ENCODE results near the gene SEC24D. TPM values are rescaled to one million over a fixed set of nuclear protein-coding genes. Genes with fewer than 3 reads are reported as not detected.

SEC24D gene
- polyA plus RNA-seq, 1 experiment: 80.3 TPM

GRCh38 chr4:118776157-118776954 is 59.6 kb downstream of the SEC24D start:
- no peak for DNase-seq (ENCODE audit: low read depth)
- POLR2A ChIA-PET: interaction anchor here (0.6 kb wide), 2 partner anchors 91 to 186 kb away, joined by 4 to 5 read pairs; partner anchors contain the start of gene METTL14
- no peaks in the 10 kb centered on the region for H3K27me3 ChIP-seq (ENCODE audit: control insufficient read depth, insufficient read depth, low read length)
- H3K36me3 ChIP-seq (ENCODE audit: control insufficient read depth, insufficient read depth, low read length): no peaks in the 10 kb centered on the region
- no peak overlapping the region for H3K4me3 ChIP-seq (ENCODE audit: low read depth, low read length)
- CTCF ChIA-PET: interaction anchor here (1.5 kb wide), 1 partner anchor 11 kb away, joined by 3 read pairs; no protein-coding TSS in a partner anchor
- TF ChIP-seq, protein P1, sequence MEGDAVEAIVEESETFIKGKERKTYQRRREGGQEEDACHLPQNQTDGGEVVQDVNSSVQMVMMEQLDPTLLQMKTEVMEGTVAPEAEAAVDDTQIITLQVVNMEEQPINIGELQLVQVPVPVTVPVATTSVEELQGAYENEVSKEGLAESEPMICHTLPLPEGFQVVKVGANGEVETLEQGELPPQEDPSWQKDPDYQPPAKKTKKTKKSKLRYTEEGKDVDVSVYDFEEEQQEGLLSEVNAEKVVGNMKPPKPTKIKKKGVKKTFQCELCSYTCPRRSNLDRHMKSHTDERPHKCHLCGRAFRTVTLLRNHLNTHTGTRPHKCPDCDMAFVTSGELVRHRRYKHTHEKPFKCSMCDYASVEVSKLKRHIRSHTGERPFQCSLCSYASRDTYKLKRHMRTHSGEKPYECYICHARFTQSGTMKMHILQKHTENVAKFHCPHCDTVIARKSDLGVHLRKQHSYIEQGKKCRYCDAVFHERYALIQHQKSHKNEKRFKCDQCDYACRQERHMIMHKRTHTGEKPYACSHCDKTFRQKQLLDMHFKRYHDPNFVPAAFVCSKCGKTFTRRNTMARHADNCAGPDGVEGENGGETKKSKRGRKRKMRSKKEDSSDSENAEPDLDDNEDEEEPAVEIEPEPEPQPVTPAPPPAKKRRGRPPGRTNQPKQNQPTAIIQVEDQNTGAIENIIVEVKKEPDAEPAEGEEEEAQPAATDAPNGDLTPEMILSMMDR (IDR thresholded peaks at IDR 0.05; ENCODE audit: insufficient read depth, low read depth, low read length): no peak

- DNase-seq (ENCODE audit: low read depth): no peak
- Histone ChIP-seq H3K4me3 (ENCODE audit: low read depth, low read length) (no peak overlapping the region), H3K27me3 (ENCODE audit: control insufficient read depth, insufficient read depth, low read length) (no peaks in the 10 kb centered on the region), H3K36me3 (ENCODE audit: control insufficient read depth, insufficient read depth, low read length) (no peaks in the 10 kb centered on the region)
- CTCF ChIA-PET: interaction anchor here (1.5 to 1.7 kb wide), 2 partner anchors 10 to 193 kb away, joined by 3 to 5 read pairs; no protein-coding TSS in a partner anchor
- TF ChIP-seq, protein P1 (IDR thresholded peaks at IDR 0.05; ENCODE audit: insufficient read depth, low read depth, low read length): no peak
- POLR2A ChIA-PET: interaction anchor here (0.6 kb wide), 1 partner anchor 423 kb away, joined by 8 read pairs; the partner anchor contains the start of gene PRSS12
These were observed 60.5 kb downstream of the SEC24D start for GRCh38 chr4:118775405-118775804.

DNA sequence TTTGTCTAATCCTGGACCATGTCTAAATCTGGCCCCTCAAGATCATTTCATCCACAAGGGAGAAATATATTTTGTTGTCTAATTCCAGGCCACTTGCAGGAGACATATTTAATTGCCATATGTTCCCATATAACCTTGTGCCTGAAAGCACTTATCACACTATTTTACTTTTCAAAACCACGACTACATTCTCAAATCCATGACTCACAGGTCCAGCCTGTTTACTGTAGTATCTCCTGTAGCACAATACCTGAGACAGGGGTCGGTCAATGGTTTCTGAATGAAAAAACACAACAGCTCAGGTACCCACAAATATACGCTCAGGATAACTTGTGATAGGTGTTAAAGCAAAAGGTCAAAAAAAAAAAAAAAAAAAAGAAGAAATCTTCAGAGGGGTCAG is 60.9 kb downstream of the SEC24D start:
- Histone ChIP-seq H3K36me3 (ENCODE audit: control insufficient read depth, insufficient read depth, low read length) (no peaks in the 10 kb centered on the region), H3K4me3 (ENCODE audit: low read depth, low read length) (no peak overlapping the region), H3K27me3 (ENCODE audit: control insufficient read depth, insufficient read depth, low read length) (no peaks in the 10 kb centered on the region)
- TF ChIP-seq, protein P1 (IDR thresholded peaks at IDR 0.05; ENCODE audit: insufficient read depth, low read depth, low read length): no peak
- no peak for DNase-seq (ENCODE audit: low read depth)
- CTCF ChIA-PET: interaction anchor here (1.4 to 1.7 kb wide), 3 partner anchors 10 to 194 kb away, joined by 3 to 5 read pairs (median 4); no protein-coding TSS in a partner anchor
- POLR2A ChIA-PET: interaction anchor here (0.6 kb wide), 1 partner anchor 422 kb away, joined by 8 read pairs; the partner anchor contains the start of gene PRSS12

GRCh38 chr4:118774321-118774720 is 61.6 kb downstream of the SEC24D start:
- no peak overlapping the region for H3K4me3 ChIP-seq (ENCODE audit: low read depth, low read length)
- TF ChIP-seq, protein P1 (IDR thresholded peaks at IDR 0.05; ENCODE audit: insufficient read depth, low read depth, low read length): no peak

DNA sequence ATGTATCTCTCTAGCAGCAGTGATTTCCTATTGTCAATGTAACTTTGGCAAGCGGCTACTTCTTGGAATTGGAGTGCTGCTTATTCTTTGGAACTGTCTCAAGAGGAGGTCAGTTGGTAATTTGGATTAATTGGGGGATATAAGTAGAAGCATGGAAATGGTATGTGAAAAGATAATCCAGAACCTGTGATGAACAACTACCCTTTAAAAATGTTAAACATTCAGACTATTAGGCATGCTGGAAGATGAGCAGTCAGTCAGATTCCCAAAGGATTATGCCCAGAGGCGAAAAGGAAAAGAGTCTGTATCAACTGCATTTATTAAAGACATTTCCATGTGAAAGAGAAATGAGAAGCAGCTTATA is 62.5 kb downstream of the SEC24D start:
- Histone ChIP-seq H3K4me3 (ENCODE audit: low read depth, low read length) (no peak overlapping the region), H3K36me3 (ENCODE audit: control insufficient read depth, insufficient read depth, low read length) (peaks cover 2% of the 10 kb centered on the region), H3K27me3 (ENCODE audit: control insufficient read depth, insufficient read depth, low read length) (no peaks in the 10 kb centered on the region)
- CTCF ChIA-PET: interaction anchor here (0.9 to 1.7 kb wide), 2 partner anchors 89 to 92 kb away, joined by 3 to 5 read pairs; no protein-coding TSS in a partner anchor
- TF ChIP-seq, protein P1 (IDR thresholded peaks at IDR 0.05; ENCODE audit: insufficient read depth, low read depth, low read length): no peak
- POLR2A ChIA-PET: no interaction called here
- DNase-seq (ENCODE audit: low read depth): no peak

More at GRCh38 chr4:118774321-118774720, 61.6 kb downstream of the SEC24D start:
- CTCF ChIA-PET: interaction anchor here (0.9 to 1.7 kb wide), 4 partner anchors 28 to 194 kb away, joined by 3 to 5 read pairs (median 4); no protein-coding TSS in a partner anchor
- no peaks in the 10 kb centered on the region for H3K27me3 ChIP-seq (ENCODE audit: control insufficient read depth, insufficient read depth, low read length)
- POLR2A ChIA-PET: no interaction called here
- peaks cover 2% of the 10 kb centered on the region for H3K36me3 ChIP-seq (ENCODE audit: control insufficient read depth, insufficient read depth, low read length)
- DNase-seq (ENCODE audit: low read depth): no peak

All from BJ (cell line).